ENCODE measurements around the gene KIF26A.

KIF26A gene

GRCh38 chr14:104145826-104146601 is 7.6 kb downstream of the KIF26A start:
- TF ChIP-seq CTCF (IDR thresholded peaks at IDR 0.05; ENCODE audit: extremely low read depth, missing control alignments) = no peak
- no peak for DNase-seq (ENCODE audit: low spot score)

- DNase-seq (ENCODE audit: low spot score) = no peak
- no peak for TF ChIP-seq CTCF (IDR thresholded peaks at IDR 0.05; ENCODE audit: extremely low read depth, missing control alignments)
Measured at GRCh38 chr14:104146651-104147345, 8.4 kb downstream of the KIF26A start.

GRCh38 chr14:104147346-104148125 is 9.1 kb downstream of the KIF26A start:
- no peak for DNase-seq (ENCODE audit: low spot score)
- TF ChIP-seq CTCF (IDR thresholded peaks at IDR 0.05; ENCODE audit: extremely low read depth, missing control alignments) = no peak

GRCh38 chr14:104148433-104149277 is 10.3 kb downstream of the KIF26A start:
- TF ChIP-seq CTCF (IDR thresholded peaks at IDR 0.05; ENCODE audit: extremely low read depth, missing control alignments) = no peak
- no peak for DNase-seq (ENCODE audit: low spot score)

- no peak for TF ChIP-seq CTCF (IDR thresholded peaks at IDR 0.05; ENCODE audit: extremely low read depth, missing control alignments)
- DNase-seq (ENCODE audit: low spot score) = no peak
Measured at GRCh38 chr14:104149278-104149595, 10.8 kb downstream of the KIF26A start.

GRCh38 chr14:104149617-104150135 is 11.3 kb downstream of the KIF26A start:
- DNase-seq (ENCODE audit: low spot score) = no peak
- TF ChIP-seq CTCF (IDR thresholded peaks at IDR 0.05; ENCODE audit: extremely low read depth, missing control alignments) = no peak
